GM18507 (cell line): ENCODE results near the gene CXCL8.

Source experiments
- DNase-seq: peaks from one replicate; pipeline ENCODE4 v3.0.0; 2011; ENCODE audit warnings: low read depth; ENCODE audit not compliant: insufficient read length; ENCODE audit errors: extremely low spot score
- FAIRE-seq: peaks from 2 replicates; lab custom pipeline; 2011; peaks lifted over from hg19 to GRCh38; lab: Jason Lieb, UNC

Gene CXCL8

DNA sequence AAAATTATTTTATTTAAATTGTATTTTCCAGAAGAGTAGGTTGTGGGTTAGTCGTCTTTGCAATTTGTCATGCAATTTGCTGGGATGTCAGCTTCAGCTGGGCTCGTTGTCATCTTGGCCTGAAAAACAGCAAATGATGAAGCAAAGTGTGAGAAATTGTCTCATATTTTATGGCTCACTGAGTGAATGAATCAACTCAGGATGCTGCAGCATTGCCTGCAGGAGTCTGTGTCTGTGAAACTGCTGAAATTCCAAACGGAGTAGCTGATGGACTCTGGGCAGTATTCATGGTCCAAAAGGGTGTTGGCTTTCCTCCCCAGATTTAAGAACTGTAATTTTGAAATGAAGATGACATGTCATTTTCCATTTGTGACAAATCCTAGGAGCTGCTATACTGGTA is 37.2 kb downstream of the CXCL8 start:
- no peak for FAIRE-seq
- no peak for DNase-seq

DNA sequence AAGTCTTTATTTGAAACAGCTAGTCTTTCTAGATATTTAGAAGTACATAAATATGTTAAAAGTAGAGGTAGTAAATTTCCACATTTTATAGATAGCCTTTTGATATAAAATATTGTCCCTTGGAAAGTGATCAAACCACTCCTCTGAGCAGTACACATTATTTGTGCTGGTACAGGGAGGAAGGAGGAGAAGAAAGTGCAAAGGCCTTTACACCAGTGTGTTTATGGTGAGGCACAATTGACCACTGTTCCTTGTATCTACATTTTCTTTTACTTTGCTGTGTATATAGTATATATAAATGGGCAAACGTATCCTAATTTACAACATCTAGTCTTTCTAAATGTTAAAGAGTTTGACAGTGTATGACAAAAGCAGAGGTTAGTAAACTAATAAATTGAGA is 39.9 kb downstream of the CXCL8 start:
- no peak for DNase-seq
- FAIRE-seq, result no peak

DNA sequence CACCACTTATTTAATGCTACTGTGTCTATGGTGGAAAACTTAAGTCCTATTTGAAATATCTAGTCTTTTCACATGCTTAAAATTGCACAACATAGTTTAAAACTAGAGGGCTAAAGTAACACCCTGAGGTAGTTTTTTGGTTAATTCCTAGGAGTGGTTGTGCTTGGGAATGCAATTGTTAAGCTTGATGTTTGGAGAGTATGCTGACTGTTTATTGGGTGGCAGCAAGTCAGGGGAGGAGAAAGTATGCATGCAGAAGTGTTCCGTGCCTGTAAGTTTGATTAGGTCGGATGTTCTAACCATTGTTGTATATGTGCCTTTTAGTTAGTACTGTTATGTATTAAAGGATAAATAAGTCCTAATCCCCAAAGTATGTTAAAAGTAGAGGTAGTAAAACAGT is 40.5 kb downstream of the CXCL8 start:
- FAIRE-seq (no peak), DNase-seq (no peak)

DNA sequence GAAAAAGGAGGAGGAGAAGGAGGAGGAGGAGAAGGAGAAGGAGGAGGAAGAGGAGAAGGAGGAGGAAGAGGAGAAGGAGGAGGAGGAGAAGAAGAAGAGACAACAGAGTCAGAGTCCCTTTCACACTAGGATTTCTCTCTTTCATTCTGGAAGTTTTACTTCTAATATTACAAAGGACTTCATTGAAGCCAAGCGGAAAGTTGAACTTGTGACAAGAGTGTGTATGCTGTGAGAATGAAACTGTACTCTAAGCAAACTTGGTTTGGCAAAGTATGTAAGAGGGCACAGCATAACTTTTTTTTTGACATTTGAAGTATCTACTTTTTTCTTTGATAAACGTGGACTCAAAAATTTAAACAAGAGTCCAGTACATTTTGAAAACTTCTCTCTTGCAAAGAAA is 48.0 kb downstream of the CXCL8 start:
- DNase-seq (no peak), FAIRE-seq (no peak)
